KMS-11 (cell line): ENCODE results near the gene SOX21.

Experiments
- H2AFZ ChIP-seq: fragments of 200-600 bp; sonication (generic); 2 replicates; pipeline ENCODE4 v1.6.1; 2016; ENCODE audit warnings: antibody characterized with exemption, mixed run types, low read depth
- H3K27ac ChIP-seq: fragments of 200-600 bp; sonication (generic); 2 replicates; pipeline ENCODE4 v1.6.1; 2016; ENCODE audit warnings: mild to moderate bottlenecking, mixed run types
- H3K27me3 ChIP-seq: fragments of 200-600 bp; sonication (generic); 2 replicates; pipeline ENCODE4 v1.6.1; 2017; ENCODE audit warnings: mild to moderate bottlenecking, low read depth, mixed run types, moderate library complexity; ENCODE audit not compliant: insufficient read depth
- H3K36me3 ChIP-seq: fragments of 200-600 bp; sonication (generic); 2 replicates; pipeline ENCODE4 v1.6.1; 2017; ENCODE audit warnings: mild to moderate bottlenecking, mixed run types; ENCODE audit not compliant: insufficient read depth
- H3K4me1 ChIP-seq: fragments of 200-600 bp; sonication (generic); 2 replicates; pipeline ENCODE4 v1.6.1; 2016; ENCODE audit warnings: mild to moderate bottlenecking, low read depth, mixed run types; ENCODE audit not compliant: poor library complexity, severe bottlenecking
- H3K4me2 ChIP-seq: fragments of 200-600 bp; sonication (generic); 2 replicates; pipeline ENCODE4 v1.7.0; 2016; ENCODE audit warnings: mild to moderate bottlenecking, mixed run types
- H3K4me3 ChIP-seq: fragments of 200-600 bp; sonication (generic); IDR thresholded peaks from 2 replicates; pipeline ENCODE4 v1.6.1; 2017; ENCODE audit warnings: low read depth, low read length, mixed read lengths; ENCODE audit not compliant: insufficient read depth
- H3K79me2 ChIP-seq: fragments of 200-600 bp; sonication (generic); 2 replicates; pipeline ENCODE4 v1.6.1; 2016; ENCODE audit warnings: low read depth, mixed run types; ENCODE audit not compliant: insufficient read depth
- H3K9ac ChIP-seq: fragments of 200-600 bp; sonication (generic); 2 replicates; pipeline ENCODE4 v1.6.1; 2016; ENCODE audit warnings: mild to moderate bottlenecking, mixed run types
- H4K20me1 ChIP-seq: fragments of 200-600 bp; sonication (generic); 2 replicates; pipeline ENCODE4 v1.6.1; 2016; ENCODE audit warnings: mild to moderate bottlenecking, mixed run types; ENCODE audit not compliant: insufficient read depth
- TF ChIP-seq, protein P1 (sequence below): fragments of 200-600 bp; sonication (generic); conservative IDR thresholded peaks from 2 replicates; pipeline ENCODE4 v1.6.1; 2017; ENCODE audit warnings: low read depth, mild to moderate bottlenecking, antibody characterized with exemption, low read length, moderate library complexity, mixed read lengths

Gene SOX21

DNA sequence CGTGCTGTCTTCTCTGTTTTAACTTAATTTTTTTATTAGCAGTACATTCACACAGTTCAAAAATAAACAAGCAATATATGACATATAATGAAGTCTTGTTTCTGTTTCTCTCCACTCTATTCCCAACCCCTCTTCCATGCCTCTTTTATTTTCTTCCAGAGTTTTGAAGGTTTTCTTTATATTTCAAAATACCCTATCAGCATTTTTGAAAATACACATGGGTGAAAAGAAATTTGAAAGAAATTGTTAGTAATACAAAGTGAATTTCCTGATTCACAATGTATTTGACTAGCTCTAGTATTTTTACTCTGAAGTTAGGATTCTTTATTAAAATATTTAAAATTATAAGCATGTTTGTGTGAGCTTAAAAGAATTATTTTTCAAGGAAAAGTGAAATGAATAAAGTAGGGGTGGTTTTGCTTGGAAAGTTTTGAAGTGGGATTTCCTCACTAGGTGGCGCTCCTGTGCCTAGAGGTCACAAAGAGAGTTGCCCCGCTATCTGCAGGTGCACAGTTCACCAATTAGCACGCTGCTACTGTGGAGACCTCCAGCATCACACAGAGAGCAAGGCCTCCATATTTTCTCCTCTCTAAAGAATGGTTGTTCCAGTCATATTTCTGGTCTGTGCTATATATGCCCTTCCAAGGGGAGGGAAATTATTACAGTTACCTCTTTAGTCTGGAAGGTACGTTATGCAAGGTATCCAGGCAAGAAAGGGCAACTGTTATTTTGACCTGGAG lies 37.6 kb downstream of the SOX21 start:
- Histone ChIP-seq H3K4me1 (no peaks in the 10 kb centered on the region), H3K9ac (no peak overlapping the region), H3K27ac (no peak overlapping the region), H3K79me2 (no peaks in the 10 kb centered on the region), H3K4me2 (no peak overlapping the region), H3K27me3 (no peaks in the 10 kb centered on the region), H3K36me3 (no peaks in the 10 kb centered on the region), H3K4me3 (no peak overlapping the region), H4K20me1 (no peaks in the 10 kb centered on the region), H2AFZ (no peak overlapping the region)
- TF ChIP-seq, protein P1, sequence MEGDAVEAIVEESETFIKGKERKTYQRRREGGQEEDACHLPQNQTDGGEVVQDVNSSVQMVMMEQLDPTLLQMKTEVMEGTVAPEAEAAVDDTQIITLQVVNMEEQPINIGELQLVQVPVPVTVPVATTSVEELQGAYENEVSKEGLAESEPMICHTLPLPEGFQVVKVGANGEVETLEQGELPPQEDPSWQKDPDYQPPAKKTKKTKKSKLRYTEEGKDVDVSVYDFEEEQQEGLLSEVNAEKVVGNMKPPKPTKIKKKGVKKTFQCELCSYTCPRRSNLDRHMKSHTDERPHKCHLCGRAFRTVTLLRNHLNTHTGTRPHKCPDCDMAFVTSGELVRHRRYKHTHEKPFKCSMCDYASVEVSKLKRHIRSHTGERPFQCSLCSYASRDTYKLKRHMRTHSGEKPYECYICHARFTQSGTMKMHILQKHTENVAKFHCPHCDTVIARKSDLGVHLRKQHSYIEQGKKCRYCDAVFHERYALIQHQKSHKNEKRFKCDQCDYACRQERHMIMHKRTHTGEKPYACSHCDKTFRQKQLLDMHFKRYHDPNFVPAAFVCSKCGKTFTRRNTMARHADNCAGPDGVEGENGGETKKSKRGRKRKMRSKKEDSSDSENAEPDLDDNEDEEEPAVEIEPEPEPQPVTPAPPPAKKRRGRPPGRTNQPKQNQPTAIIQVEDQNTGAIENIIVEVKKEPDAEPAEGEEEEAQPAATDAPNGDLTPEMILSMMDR, result peak; percentile 68

DNA sequence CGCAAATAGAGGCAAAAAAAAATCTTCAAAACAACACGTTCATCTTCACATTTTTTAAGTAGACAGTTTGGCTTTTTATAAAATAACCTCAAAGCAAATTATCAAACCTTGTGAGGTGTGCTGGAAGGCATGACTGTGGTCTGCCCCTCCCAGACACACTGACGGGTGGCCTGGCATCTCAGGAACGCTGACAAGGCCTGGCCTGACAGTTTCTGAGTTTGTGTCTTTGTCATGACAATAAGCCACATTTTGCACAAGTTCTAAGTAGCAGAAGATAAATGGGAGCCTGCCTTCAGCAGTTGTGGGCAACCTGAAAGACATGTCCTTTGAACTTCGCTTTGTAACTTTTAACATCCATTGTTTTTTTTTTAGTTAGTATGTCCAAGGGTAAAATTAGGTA lies 38.5 kb downstream of the SOX21 start:
- Histone ChIP-seq H3K9ac (no peak overlapping the region), H3K27me3 (no peaks in the 10 kb centered on the region), H2AFZ (no peak overlapping the region), H3K4me3 (no peak overlapping the region), H3K4me2 (no peak overlapping the region), H4K20me1 (no peaks in the 10 kb centered on the region), H3K36me3 (no peaks in the 10 kb centered on the region), H3K27ac (no peak overlapping the region), H3K79me2 (no peaks in the 10 kb centered on the region), H3K4me1 (no peaks in the 10 kb centered on the region)
- TF ChIP-seq, protein P1, result no peak

DNA sequence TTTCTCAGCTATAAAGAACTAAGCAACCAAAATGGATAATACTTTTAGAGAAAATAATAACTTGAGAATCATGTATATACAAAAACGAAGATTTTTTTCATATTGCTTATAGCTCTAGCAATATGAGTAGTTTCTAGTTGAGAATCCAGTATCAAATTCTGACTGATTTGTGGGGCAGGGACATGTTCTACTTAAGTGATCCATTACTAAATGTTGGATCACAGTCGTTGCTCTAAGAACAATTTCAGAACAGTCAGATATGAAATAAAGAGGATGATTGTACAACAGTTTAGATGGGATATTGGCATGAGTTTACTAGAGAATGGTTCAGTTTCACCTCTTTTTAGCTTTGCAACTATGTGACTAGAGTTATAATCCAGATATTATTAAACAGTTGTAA lies 39.9 kb downstream of the SOX21 start:
- TF ChIP-seq, protein P1, result no peak
- no peak overlapping the region for H3K4me2 ChIP-seq
- H3K27ac ChIP-seq, result no peak overlapping the region
- no peaks in the 10 kb centered on the region for H4K20me1 ChIP-seq
- no peak overlapping the region for H2AFZ ChIP-seq
- H3K4me3 ChIP-seq, result no peak overlapping the region
- no peaks in the 10 kb centered on the region for H3K79me2 ChIP-seq
- H3K4me1 ChIP-seq, result no peaks in the 10 kb centered on the region
- H3K9ac ChIP-seq, result no peak overlapping the region
- no peaks in the 10 kb centered on the region for H3K27me3 ChIP-seq
- H3K36me3 ChIP-seq, result no peaks in the 10 kb centered on the region

DNA sequence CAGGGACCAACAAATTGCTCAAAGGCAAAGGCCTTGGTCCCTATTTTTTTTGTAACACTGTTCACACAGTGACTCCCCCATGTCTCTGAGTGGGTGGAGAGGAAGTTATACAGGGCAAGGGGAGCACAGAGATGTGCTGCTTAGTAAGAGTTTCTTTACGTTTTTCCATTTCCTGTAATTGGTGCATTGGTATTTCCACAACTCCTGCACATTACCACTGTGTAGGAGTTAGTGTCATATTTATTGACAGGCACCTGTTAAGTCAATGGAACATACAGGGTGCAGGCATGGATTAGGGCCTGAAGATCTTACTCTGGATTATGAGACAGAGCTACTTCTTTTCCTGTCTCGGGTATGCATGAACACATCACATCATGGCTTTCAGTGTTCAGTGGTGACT lies 45.2 kb downstream of the SOX21 start:
- no peak overlapping the region for H3K4me2 ChIP-seq
- no peaks in the 10 kb centered on the region for H3K79me2 ChIP-seq
- H3K4me3 ChIP-seq, result no peak overlapping the region
- TF ChIP-seq, protein P1, result no peak
- no peaks in the 10 kb centered on the region for H4K20me1 ChIP-seq
- no peak overlapping the region for H3K27ac ChIP-seq
- no peak overlapping the region for H2AFZ ChIP-seq
- H3K27me3 ChIP-seq, result no peaks in the 10 kb centered on the region
- no peaks in the 10 kb centered on the region for H3K4me1 ChIP-seq
- H3K36me3 ChIP-seq, result no peaks in the 10 kb centered on the region
- no peak overlapping the region for H3K9ac ChIP-seq
